ENCODE results near the gene VPS39.

GRCh38 chr15:42182328-42182886, 25.7 kb downstream of the VPS39 start:
- TF ChIP-seq CTCF (conservative IDR thresholded peaks at IDR 0.05 in 1 of 2, IDR thresholded peaks at IDR 0.05 in 1 of 2; ENCODE audit: low read depth in 1 of 2, low read length in 2 of 2) (no peak), EZH2 (IDR thresholded peaks at IDR 0.05; ENCODE audit: low read length, missing control alignments) (no peak)

Measured in fibroblast of lung (primary cell).